KOPT-K1 (cell line): Measurements from ENCODE around the gene CASTOR1.

Experiments
- H3K27ac ChIP-seq: fragments of 200-600 bp; sonication (generic); 2 replicates; pipeline ENCODE4 v1.5.1; 2016; ENCODE audit warnings: antibody characterized with exemption, mild to moderate bottlenecking, low read depth, low read length; ENCODE audit not compliant: poor library complexity, severe bottlenecking
- H3K36me3 ChIP-seq: fragments of 200-600 bp; sonication (generic); 2 replicates; pipeline ENCODE4 v1.5.1; 2017; ENCODE audit warnings: antibody characterized with exemption, mild to moderate bottlenecking, low read length, moderate library complexity; ENCODE audit not compliant: insufficient read depth
- H3K9me3 ChIP-seq: fragments of 200-600 bp; sonication (generic); 2 replicates; pipeline ENCODE4 v1.5.1; 2017; ENCODE audit warnings: antibody characterized with exemption, low read length, mild to moderate bottlenecking; ENCODE audit not compliant: insufficient read depth, poor library complexity, severe bottlenecking

The CASTOR1 gene

GRCh38 chr22:30325724-30326254, 36.5 kb upstream of the CASTOR1 start:
- Histone ChIP-seq H3K36me3 (peaks cover 53% of the 10 kb centered on the region), H3K9me3 (peaks cover 12% of the 10 kb centered on the region), H3K27ac (peak overlapping the region; percentile 84)

GRCh38 chr22:30325065-30325720, 35.9 kb upstream of the CASTOR1 start:
- H3K36me3 ChIP-seq: peaks cover 54% of the 10 kb centered on the region
- H3K9me3 ChIP-seq: peaks cover 12% of the 10 kb centered on the region
- peak overlapping the region; percentile 84 for H3K27ac ChIP-seq

- H3K9me3 ChIP-seq: peaks cover 12% of the 10 kb centered on the region
- H3K27ac ChIP-seq: peak overlapping the region; percentile 84
- peaks cover 56% of the 10 kb centered on the region for H3K36me3 ChIP-seq
Measured at GRCh38 chr22:30324014-30324730, 34.9 kb upstream of the CASTOR1 start.

GRCh38 chr22:30323246-30323645, 33.9 kb upstream of the CASTOR1 start:
- H3K9me3 ChIP-seq: peaks cover 12% of the 10 kb centered on the region
- H3K27ac ChIP-seq: no peak overlapping the region
- H3K36me3 ChIP-seq: peaks cover 59% of the 10 kb centered on the region

- Histone ChIP-seq H3K27ac (no peak overlapping the region), H3K9me3 (peaks cover 12% of the 10 kb centered on the region), H3K36me3 (peaks cover 75% of the 10 kb centered on the region)
Measured at GRCh38 chr22:30321461-30321860, 32.2 kb upstream of the CASTOR1 start.

- peaks cover 88% of the 10 kb centered on the region for H3K36me3 ChIP-seq
Measured at GRCh38 chr22:30320021-30320556, 30.8 kb upstream of the CASTOR1 start.

GRCh38 chr22:30318799-30319419, 29.6 kb upstream of the CASTOR1 start:
- Histone ChIP-seq H3K9me3 (peaks cover 3% of the 10 kb centered on the region), H3K27ac (no peak overlapping the region), H3K36me3 (peaks cover 88% of the 10 kb centered on the region)

More at GRCh38 chr22:30320021-30320556, 30.8 kb upstream of the CASTOR1 start:
- Histone ChIP-seq H3K9me3 (peaks cover 12% of the 10 kb centered on the region), H3K27ac (no peak overlapping the region)

GRCh38 chr22:30317778-30318177, 28.5 kb upstream of the CASTOR1 start:
- Histone ChIP-seq H3K9me3 (no peaks in the 10 kb centered on the region), H3K27ac (no peak overlapping the region), H3K36me3 (peaks cover 77% of the 10 kb centered on the region)

- Histone ChIP-seq H3K9me3 (no peaks in the 10 kb centered on the region), H3K27ac (no peak overlapping the region), H3K36me3 (peaks cover 64% of the 10 kb centered on the region)
Measured at GRCh38 chr22:30315962-30316576, 26.8 kb upstream of the CASTOR1 start.

GRCh38 chr22:30314915-30315314, 25.6 kb upstream of the CASTOR1 start:
- Histone ChIP-seq H3K27ac (peak overlapping the region; percentile 36), H3K9me3 (no peaks in the 10 kb centered on the region), H3K36me3 (peaks cover 53% of the 10 kb centered on the region)

GRCh38 chr22:30313527-30314363, 24.4 kb upstream of the CASTOR1 start:
- Histone ChIP-seq H3K36me3 (peaks cover 41% of the 10 kb centered on the region; the same call in 1 of the 2 replicates), H3K9me3 (no peaks in the 10 kb centered on the region), H3K27ac (peak overlapping the region; percentile 21)

- Histone ChIP-seq H3K36me3 (peaks cover 26% of the 10 kb centered on the region; the same call in 1 of the 2 replicates), H3K27ac (peak overlapping the region; percentile 100), H3K9me3 (no peaks in the 10 kb centered on the region)
Measured at GRCh38 chr22:30312053-30312452, 22.7 kb upstream of the CASTOR1 start.

- peaks cover 17% of the 10 kb centered on the region; the same call in 1 of the 2 replicates for H3K36me3 ChIP-seq
- no peaks in the 10 kb centered on the region for H3K9me3 ChIP-seq
- H3K27ac ChIP-seq: peak overlapping the region; percentile 100
Measured at GRCh38 chr22:30310881-30311771, 21.8 kb upstream of the CASTOR1 start.
